ENCODE data around the gene APOLD1. TPM values are rescaled to one million over a fixed set of nuclear protein-coding genes. Genes with fewer than 3 reads are reported as not detected.
"Not testable (repeated sequence)": the region's sequence is repeated elsewhere in the genome, so short reads cannot be mapped to it uniquely, and the experiment has no call there.

APOLD1 gene
- total RNA-seq, 1 donor from 2014 or later: 0.75 TPM

DNA sequence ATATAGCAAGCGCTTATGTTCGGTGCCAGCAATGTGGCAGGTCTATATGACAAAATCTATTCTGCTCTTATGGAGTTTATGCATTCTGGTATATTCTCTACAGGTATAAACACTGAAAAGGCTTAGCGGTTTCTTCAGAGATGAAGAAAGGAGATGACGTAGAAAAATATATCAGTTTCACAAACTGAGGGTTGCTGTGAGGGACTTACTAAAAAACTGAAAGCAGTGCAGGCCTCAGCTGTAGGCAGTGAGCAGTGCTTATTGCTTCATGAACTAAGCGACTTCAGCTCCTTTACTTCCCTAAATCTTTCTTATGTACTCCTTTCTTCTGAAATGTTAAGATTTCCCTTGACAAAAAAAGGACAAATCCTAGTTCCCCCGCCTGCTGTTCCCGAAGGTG, 32.2 kb downstream of the APOLD1 start:
- POLR2A ChIA-PET: interaction anchor here (0.8 to 1.6 kb wide), 2 partner anchors 30 to 92 kb away, joined by 5 read pairs; no protein-coding TSS in a partner anchor
- Mint-ChIP-seq H3K36me3 (ENCODE audit: low read depth) (peaks cover 85% of the 10 kb centered on the region), H3K4me3 (no peak overlapping the region), H3K9me3 (no peaks in the 10 kb centered on the region), H3K4me1 (peaks cover 70% of the 10 kb centered on the region), H3K27me3 (no peaks in the 10 kb centered on the region), H3K27ac (no peak overlapping the region)
- TF ChIP-seq, protein P1, sequence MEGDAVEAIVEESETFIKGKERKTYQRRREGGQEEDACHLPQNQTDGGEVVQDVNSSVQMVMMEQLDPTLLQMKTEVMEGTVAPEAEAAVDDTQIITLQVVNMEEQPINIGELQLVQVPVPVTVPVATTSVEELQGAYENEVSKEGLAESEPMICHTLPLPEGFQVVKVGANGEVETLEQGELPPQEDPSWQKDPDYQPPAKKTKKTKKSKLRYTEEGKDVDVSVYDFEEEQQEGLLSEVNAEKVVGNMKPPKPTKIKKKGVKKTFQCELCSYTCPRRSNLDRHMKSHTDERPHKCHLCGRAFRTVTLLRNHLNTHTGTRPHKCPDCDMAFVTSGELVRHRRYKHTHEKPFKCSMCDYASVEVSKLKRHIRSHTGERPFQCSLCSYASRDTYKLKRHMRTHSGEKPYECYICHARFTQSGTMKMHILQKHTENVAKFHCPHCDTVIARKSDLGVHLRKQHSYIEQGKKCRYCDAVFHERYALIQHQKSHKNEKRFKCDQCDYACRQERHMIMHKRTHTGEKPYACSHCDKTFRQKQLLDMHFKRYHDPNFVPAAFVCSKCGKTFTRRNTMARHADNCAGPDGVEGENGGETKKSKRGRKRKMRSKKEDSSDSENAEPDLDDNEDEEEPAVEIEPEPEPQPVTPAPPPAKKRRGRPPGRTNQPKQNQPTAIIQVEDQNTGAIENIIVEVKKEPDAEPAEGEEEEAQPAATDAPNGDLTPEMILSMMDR (IDR thresholded peaks at IDR 0.05): no peak
- intact Hi-C loops (cut with micrococcal nuclease): no loop called here
- CTCF ChIA-PET: interaction anchor here (7.9 kb wide), 1 partner anchor 29 kb away, joined by 71 read pairs; no protein-coding TSS in a partner anchor
- ATAC-seq (ENCODE audit: low read depth) (no peak), DNase-seq (no peak)

- Mint-ChIP-seq H3K4me3 (peak overlapping the region; percentile 49), H3K36me3 (ENCODE audit: low read depth) (peaks cover 91% of the 10 kb centered on the region), H3K4me1 (peaks cover 59% of the 10 kb centered on the region), H3K27ac (peak overlapping the region; percentile 47), H3K9me3 (no peaks in the 10 kb centered on the region), H3K27me3 (no peaks in the 10 kb centered on the region)
- TF ChIP-seq, protein P1 (IDR thresholded peaks at IDR 0.05): no peak
- CTCF ChIA-PET: no interaction called here
- ATAC-seq (ENCODE audit: low read depth) (peak; percentile 42), DNase-seq (no peak)
- POLR2A ChIA-PET: interaction anchor here (0.6 kb wide), 1 partner anchor 32 kb away, joined by 3 read pairs; no protein-coding TSS in a partner anchor
- intact Hi-C loops (cut with micrococcal nuclease): no loop called here
Observed at GRCh38 chr12:12818701-12819100, 33.2 kb downstream of the APOLD1 start.

DNA sequence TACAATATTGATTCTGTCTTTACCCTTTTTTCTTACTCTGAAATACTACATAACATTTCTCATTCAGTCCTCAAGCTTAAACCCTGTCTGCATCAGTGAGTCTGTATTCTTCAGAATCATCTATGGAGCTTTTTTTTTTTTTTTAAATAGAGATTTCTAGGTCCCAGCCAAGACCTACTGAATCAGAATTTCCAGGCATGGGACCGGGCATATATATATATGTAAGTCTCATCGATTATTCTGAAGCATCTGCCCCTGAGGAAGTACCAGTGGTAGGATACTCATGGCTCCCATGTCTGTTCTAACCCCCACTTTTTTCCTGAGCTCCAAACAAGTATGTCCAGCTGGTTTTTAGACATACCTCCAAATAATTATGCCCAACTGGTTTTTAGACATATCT, 33.8 kb downstream of the APOLD1 start:
- Mint-ChIP-seq H3K4me3 (no peak overlapping the region), H3K9me3 (no peaks in the 10 kb centered on the region), H3K27me3 (no peaks in the 10 kb centered on the region), H3K4me1 (peaks cover 53% of the 10 kb centered on the region), H3K27ac (peak overlapping the region; percentile 47), H3K36me3 (ENCODE audit: low read depth) (peaks cover 92% of the 10 kb centered on the region)
- ChIA-PET POLR2A (interaction anchor here (0.6 kb wide), 1 partner anchor 33 kb away, joined by 3 read pairs; no protein-coding TSS in a partner anchor), CTCF (no interaction called here)
- DNase-seq: no peak
- ATAC-seq (ENCODE audit: low read depth): no peak
- intact Hi-C loops (cut with micrococcal nuclease): no loop called here
- TF ChIP-seq, protein P1 (IDR thresholded peaks at IDR 0.05): no peak

GRCh38 chr12:12819752-12820311, 34.4 kb downstream of the APOLD1 start:
- peaks cover 92% of the 10 kb centered on the region for H3K36me3 Mint-ChIP-seq (ENCODE audit: low read depth)

DNA sequence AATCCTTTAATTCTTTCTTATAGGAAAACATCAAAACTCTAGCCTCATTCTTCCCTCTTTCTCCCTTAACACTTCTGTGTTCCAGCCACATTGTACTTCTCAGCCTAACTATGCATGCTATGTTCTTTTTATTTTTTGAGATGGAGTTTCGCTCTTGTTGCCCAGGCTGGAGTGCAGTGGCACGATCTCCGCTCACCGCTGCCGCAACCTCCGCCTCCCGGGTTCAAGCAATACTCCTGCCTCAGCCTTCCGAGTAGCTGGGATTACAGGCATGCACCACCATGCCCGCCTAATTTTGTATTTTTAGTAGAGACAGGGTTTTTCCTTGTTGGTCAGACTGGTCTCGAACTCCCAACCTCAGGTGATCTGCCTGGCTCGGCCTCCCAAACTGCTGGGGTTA, 34.9 kb downstream of the APOLD1 start:
- Mint-ChIP-seq H3K36me3 (ENCODE audit: low read depth) (peaks cover 95% of the 10 kb centered on the region), H3K4me1 (peaks cover 45% of the 10 kb centered on the region)
- DNase-seq; H3K9me3 Mint-ChIP-seq; POLR2A ChIA-PET; intact Hi-C loops (cut with micrococcal nuclease); H3K4me3 Mint-ChIP-seq; CTCF ChIA-PET; H3K27ac Mint-ChIP-seq; ATAC-seq (ENCODE audit: low read depth); H3K27me3 Mint-ChIP-seq: not testable (repeated sequence)

More at GRCh38 chr12:12819752-12820311, 34.4 kb downstream of the APOLD1 start:
- Mint-ChIP-seq H3K27me3 (no peaks in the 10 kb centered on the region), H3K9me3 (no peaks in the 10 kb centered on the region), H3K27ac (no peak overlapping the region), H3K4me1 (peaks cover 47% of the 10 kb centered on the region), H3K4me3 (no peak overlapping the region)
- ChIA-PET POLR2A (no interaction called here), CTCF (no interaction called here)
- ATAC-seq (ENCODE audit: low read depth) (no peak), DNase-seq (no peak)
- TF ChIP-seq, protein P1 (IDR thresholded peaks at IDR 0.05): no peak
- intact Hi-C loops (cut with micrococcal nuclease): no loop called here
